Tibial artery (tissue), 4 donors: ENCODE data around the gene BABAM2.

Experiments used
- DNase-seq, 2 donors: peaks; one replicate each; pipeline ENCODE4 v3.0.0-alpha.2; 2019
- H3K27ac ChIP-seq, 2 donors: fragments of 200-600 bp; sonication (generic) in 1 of 2; 1 replicate in 1 of 2; 2 replicates in 1 of 2; pipeline ENCODE4 v1.5.1; 2018 to 2019; ENCODE audit warnings: mild to moderate bottlenecking in 1 of 2
- H3K27me3 ChIP-seq, 2 donors: fragments of 200-600 bp; sonication (generic) in 1 of 2; one replicate each; pipeline versions ENCODE4 v1.5.1 to v1.6.0; 2016 to 2019
- H3K36me3 ChIP-seq, 3 donors: fragments of 200-600 bp; sonication (generic) in 2 of 3; one replicate each; pipeline ENCODE4 v1.5.1; 2016 to 2019; ENCODE audit warnings: mild to moderate bottlenecking in 2 of 3
- H3K4me1 ChIP-seq, 4 donors: fragments of 200-600 bp; sonication (generic) in 2 of 4; 1 replicate in 3 of 4; 2 replicates in 1 of 4; pipeline ENCODE4 v1.5.1; 2016 to 2019
- H3K4me3 ChIP-seq, 2 donors: fragments of 200-600 bp; sonication (generic) in 1 of 2; 1 replicate in 1 of 2; 2 replicates in 1 of 2; pipeline ENCODE4 v1.5.1; 2018 to 2019; ENCODE audit warnings: mild to moderate bottlenecking in 2 of 2
- H3K9me3 ChIP-seq, 3 donors: fragments of 200-600 bp; sonication (generic) in 1 of 3; one replicate each; pipeline ENCODE4 v1.5.1; 2016 to 2019
- intact Hi-C: fragments of 100-400 bp; cut with DNase I; formaldehyde crosslinking; loops from one replicate; pipeline ENCODE4 v1.15.0; 2023; ENCODE audit warnings: low total_unique reads
- TF ChIP-seq, protein P1 (sequence below), 2 experiments: fragments of 200-600 bp in 1 of 2; fragments of 450-650 bp in 1 of 2; IDR thresholded peaks; one replicate each; pipeline ENCODE4 v1.5.1; 2017 to 2019; ENCODE audit warnings: antibody characterized with exemption in 2 of 2, mild to moderate bottlenecking in 1 of 2, moderate library complexity in 1 of 2

The BABAM2 gene

DNA sequence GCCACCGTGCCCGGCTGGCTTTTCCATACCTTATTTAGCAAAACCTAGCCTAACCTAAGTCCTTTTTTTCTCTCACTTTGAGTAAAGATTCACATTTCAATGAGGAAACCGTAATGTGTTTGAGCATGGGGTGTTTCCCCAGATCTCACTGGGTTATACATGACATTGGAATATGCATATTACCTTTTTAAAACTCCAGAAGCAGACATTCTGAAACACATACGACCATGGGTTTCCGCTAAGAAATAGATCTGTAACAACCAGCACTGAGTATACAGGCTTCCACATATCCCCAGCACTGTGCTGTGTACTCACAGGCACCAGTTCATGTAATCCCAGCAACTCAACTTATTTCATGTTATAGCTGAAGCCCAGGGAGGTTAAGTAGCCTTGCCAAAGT, 461.1 kb downstream of the BABAM2 start:
- Histone ChIP-seq H3K4me3 (no peak overlapping the region), H3K27me3 (no peaks in the 10 kb centered on the region), H3K27ac (no peak overlapping the region), H3K9me3 (no peaks in the 10 kb centered on the region), H3K36me3 (no peaks in the 10 kb centered on the region), H3K4me1 (peaks cover 4 to 29% (median 16%) of the 10 kb centered on the region in 4 donors)
- intact Hi-C loops, result no loop called here
- TF ChIP-seq, protein P1, sequence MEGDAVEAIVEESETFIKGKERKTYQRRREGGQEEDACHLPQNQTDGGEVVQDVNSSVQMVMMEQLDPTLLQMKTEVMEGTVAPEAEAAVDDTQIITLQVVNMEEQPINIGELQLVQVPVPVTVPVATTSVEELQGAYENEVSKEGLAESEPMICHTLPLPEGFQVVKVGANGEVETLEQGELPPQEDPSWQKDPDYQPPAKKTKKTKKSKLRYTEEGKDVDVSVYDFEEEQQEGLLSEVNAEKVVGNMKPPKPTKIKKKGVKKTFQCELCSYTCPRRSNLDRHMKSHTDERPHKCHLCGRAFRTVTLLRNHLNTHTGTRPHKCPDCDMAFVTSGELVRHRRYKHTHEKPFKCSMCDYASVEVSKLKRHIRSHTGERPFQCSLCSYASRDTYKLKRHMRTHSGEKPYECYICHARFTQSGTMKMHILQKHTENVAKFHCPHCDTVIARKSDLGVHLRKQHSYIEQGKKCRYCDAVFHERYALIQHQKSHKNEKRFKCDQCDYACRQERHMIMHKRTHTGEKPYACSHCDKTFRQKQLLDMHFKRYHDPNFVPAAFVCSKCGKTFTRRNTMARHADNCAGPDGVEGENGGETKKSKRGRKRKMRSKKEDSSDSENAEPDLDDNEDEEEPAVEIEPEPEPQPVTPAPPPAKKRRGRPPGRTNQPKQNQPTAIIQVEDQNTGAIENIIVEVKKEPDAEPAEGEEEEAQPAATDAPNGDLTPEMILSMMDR (IDR thresholded peaks at IDR 0.05), result no peak
- DNase-seq, result no peak

DNA sequence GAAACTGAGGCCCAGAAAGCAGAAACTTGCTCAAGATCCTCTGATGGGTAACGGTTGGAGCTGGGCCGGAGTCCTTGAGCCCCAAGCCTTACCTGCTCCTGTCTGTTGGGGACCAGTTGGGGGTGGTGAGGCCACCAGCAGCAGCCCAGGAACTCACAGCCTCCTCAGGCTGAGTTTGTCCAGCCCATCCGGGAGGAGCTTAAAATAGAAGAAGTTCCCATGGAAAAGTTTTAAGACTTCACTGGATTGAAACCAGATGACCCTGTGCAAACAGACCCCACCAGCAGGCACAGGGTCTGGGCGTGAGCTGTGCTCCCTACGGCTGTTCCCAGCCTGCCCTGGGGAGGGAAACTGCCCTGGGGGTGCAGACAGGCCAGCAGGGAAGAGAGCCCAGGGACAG, 461.6 kb downstream of the BABAM2 start:
- no peak overlapping the region for H3K4me3 ChIP-seq
- TF ChIP-seq, protein P1 (IDR thresholded peaks at IDR 0.05), result no peak
- no peak overlapping the region for H3K27ac ChIP-seq
- intact Hi-C loops, result no loop called here
- no peaks in the 10 kb centered on the region for H3K36me3 ChIP-seq
- H3K9me3 ChIP-seq, result no peaks in the 10 kb centered on the region
- H3K27me3 ChIP-seq, result no peaks in the 10 kb centered on the region
- H3K4me1 ChIP-seq, result peaks cover 4 to 33% (median 20%) of the 10 kb centered on the region in 4 donors
- DNase-seq, result peak in 1 of 2 donors; percentile 41

DNA sequence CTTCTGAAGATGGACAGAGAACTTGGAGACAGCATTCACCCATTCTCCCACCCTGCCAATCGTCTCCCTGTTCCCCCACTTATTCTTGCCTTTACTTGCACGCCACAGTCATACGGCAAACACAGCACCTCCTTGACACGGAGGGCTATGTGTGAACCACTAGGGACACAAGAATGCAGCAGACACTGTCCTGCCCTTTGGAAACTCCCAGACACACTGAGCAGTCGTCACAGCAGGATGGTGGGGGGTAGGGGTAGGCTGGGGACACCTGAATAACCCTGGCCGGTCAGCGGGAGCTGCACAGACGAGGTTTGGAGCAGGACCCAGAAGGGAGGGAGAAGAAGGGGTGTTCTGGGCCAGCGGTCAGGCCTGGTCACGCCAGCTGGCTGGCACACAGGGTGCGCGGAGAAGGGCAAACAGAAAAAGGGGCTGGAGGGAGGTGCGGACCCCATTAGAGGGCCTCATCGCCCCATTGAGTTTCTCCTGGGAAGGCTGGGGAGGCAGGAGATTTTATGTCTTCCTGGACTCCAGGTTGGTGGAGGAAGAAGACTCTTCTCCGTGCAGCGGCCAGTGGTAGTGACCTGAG, 462.2 kb downstream of the BABAM2 start:
- H3K36me3 ChIP-seq, result no peaks in the 10 kb centered on the region
- peaks cover 4 to 30% (median 20%) of the 10 kb centered on the region in 4 donors for H3K4me1 ChIP-seq
- H3K9me3 ChIP-seq, result no peaks in the 10 kb centered on the region
- DNase-seq, result peak in 1 of 2 donors; percentile 50
- no peaks in the 10 kb centered on the region for H3K27me3 ChIP-seq
- H3K27ac ChIP-seq, result no peak overlapping the region
- intact Hi-C loops, result no loop called here
- TF ChIP-seq, protein P1 (IDR thresholded peaks at IDR 0.05), result no peak
- no peak overlapping the region for H3K4me3 ChIP-seq

DNA sequence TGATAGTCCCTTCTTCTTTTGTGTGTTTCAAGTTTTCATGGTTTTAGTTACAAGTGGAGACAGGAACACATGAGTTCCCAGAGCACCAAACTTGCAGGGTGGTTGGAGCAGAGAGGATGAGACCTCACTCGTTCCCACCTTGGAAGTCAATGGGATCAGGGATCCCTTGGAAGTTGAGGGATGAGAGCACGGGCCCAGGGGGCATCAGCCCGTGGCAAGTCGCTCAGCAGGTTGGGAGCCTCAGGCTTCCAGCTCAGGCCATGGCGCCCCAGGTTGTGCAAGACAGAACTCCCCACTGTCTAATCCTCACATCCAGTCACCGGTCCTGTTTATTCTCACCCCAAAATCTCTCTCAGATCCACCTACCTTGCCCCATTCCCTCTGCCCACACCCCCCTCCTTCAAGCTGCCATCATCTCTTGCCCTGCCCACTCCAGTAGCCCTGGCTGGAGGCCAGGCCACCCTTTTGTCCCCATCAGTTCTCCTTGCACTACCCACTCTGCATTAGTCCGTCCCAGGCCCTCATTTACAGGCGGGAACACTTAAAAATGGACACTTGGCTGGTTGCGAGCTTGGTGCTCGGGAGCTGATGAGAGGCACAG, 464.5 kb downstream of the BABAM2 start:
- TF ChIP-seq, protein P1 (IDR thresholded peaks at IDR 0.05), result no peak
- Histone ChIP-seq H3K4me3 (no peak overlapping the region), H3K9me3 (no peaks in the 10 kb centered on the region), H3K4me1 (peaks cover 4 to 22% (median 20%) of the 10 kb centered on the region in 4 donors), H3K27me3 (no peaks in the 10 kb centered on the region), H3K27ac (peak overlapping the region; percentile 87 to 90), H3K36me3 (no peaks in the 10 kb centered on the region)
- DNase-seq, result peak in 1 of 2 donors; percentile 66
- intact Hi-C loops, result no loop called here

DNA sequence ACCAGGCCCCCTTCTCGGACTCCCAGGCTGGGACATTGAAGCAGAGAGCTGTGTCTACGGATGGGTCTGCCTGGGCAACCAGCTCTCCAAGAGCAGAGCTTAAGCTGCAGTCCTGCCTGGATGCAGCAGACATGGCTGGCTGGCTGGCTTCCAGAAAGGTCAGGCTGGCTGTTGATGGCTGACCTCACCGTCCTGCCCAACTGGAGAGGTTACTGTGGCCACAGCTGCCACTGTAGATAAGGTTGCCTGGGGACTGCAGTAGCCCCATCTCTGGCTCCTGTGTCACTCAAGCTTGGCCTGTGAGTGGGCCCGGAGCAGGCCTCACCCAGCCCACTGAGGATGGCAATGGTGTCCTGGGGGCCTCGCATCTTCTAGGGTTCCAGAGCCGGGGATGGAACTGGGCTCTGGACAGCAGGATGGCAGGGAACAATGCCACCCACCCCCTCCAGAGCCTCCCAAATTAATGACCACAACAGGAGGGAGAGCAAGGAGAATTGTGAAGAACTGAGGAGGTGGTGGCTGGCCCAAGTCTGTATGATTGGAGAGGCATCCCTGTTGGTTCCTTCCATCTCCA, 465.1 kb downstream of the BABAM2 start:
- Histone ChIP-seq H3K4me3 (no peak overlapping the region), H3K27me3 (no peaks in the 10 kb centered on the region), H3K4me1 (peaks cover 4 to 22% (median 20%) of the 10 kb centered on the region in 4 donors), H3K9me3 (no peaks in the 10 kb centered on the region), H3K36me3 (no peaks in the 10 kb centered on the region), H3K27ac (peak overlapping the region; percentile 87 to 90)
- TF ChIP-seq, protein P1 (IDR thresholded peaks at IDR 0.05), result peak in 1 of 2 experiments; percentile 6
- DNase-seq, result peak; percentile 65 to 87
- intact Hi-C loops, result no loop called here
